GM04503 (cell line): Measurements from ENCODE around the gene CRTC1.
"Not testable (repeated sequence)": the region's sequence is repeated elsewhere in the genome, so short reads cannot be mapped to it uniquely, and the experiment has no call there.

ENCODE experiments used
- DNase-seq: peaks from one replicate; pipeline ENCODE4 v3.0.0-alpha.2; 2012; ENCODE audit warnings: low read depth

The CRTC1 gene

DNA sequence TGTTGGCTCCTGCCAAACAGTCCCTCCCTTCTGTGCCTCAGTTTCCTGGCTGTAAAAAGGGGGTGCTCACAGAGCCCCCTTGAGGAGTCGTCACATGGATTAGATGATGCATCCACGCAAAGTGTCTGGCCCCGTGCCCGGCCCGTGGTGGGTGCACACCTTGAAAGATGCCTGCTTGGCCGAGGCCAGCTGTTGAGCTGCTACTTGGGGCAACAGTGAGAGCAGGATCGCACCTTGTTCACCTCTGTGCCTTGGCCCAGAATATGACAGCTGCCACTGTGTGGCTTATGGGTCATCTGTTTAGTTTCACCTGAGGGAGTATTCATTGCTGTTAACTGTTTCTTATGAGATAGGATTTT is 17.7 kb downstream of the CRTC1 start:
- no peak for DNase-seq

DNA sequence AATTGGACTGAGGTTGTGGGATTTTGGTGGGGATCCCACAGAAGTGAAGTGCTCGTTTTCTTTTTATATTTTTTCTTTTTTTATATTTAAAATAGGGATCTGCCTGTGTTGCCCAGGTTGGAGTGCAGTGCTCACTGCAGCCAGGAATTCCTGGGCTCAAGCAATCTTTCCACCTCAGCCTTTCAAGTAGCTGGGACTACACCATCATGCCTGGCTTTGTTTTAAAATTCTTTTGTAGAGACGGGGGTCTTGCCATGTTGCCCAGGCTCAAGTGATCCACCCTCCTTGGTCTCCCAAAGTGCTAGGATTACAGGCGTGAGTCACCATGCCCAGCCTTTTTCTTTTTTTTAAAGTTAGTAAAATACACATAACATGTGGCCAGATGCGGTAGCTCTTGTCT is 20.6 kb downstream of the CRTC1 start:
- no peak for DNase-seq

DNA sequence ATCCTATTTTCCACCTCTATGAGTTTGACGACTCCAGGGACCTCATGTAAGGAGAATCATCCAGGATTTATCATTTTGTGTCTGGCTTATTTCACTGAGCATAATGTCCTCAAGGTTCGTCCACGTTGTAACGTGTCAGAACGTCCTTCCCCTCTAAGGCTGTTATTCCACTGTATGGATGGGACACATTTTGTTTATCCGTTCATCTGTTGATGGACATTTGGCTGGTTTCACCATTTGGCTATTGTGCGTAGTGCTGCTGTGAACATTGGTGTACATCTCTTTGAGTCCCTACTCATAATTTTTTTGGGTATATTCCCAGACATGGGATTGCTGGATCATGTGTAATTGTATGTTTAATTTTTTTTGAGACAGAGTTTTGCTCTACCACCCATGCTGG is 21.5 kb downstream of the CRTC1 start:
- DNase-seq, result no peak

DNA sequence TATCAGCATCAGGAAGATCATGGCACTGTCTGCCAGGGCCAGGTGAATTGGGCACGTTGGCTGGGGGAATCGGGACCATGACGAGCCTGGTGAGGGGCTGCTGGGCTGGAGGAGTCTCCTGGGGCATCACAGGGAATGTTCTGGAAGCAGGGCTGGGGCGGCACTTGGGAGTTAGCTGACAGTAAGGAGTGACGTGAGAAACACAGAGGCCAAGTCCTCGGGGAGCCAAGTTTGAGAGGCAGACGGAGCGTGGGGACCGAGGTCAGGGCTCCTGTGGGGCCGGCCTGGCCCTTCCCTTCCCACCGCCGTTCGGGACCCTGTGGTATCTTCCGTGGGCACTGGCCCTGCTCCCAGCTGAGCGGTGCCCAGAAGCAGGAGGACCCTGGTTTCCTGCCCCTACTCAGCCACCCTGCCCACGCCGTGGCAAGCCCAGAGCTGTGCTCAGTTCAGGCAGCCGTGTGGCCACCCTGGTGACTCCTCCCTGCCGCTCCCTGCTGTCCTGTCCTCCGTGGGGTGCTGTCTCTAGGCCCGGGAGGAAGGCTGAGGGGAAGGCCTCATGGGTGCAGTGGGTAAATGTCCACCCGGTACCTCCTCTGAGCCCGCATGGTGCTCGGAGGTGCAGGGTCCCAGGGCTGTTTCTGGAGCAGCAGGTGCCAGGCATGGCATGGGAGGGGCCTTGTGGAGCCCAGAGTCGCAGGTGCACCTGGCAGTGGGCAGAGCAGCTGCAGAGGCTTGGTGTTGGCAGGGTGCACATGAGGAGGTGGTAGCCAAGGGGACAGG is 25.2 kb downstream of the CRTC1 start:
- no peak for DNase-seq

DNA sequence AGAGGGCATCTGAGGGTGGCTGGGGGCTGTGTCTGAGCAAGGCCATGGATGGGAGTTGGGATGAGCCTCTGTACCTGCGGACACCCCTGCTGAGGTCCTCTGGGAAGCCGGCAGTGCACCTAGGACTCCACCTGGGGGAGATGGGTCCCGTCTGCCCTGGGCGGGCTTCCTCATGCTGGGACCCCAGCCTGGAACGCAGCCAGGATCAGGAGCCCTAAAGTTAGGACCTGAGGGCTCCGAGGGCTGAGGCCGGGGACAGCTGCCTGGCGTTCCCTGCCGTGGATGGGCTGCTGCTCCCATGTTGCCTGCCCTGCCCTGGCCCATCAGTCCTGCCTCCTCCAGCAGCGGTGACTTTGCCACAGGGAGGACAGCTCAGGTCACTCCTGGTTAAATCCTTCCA is 26.1 kb downstream of the CRTC1 start:
- no peak for DNase-seq

DNA sequence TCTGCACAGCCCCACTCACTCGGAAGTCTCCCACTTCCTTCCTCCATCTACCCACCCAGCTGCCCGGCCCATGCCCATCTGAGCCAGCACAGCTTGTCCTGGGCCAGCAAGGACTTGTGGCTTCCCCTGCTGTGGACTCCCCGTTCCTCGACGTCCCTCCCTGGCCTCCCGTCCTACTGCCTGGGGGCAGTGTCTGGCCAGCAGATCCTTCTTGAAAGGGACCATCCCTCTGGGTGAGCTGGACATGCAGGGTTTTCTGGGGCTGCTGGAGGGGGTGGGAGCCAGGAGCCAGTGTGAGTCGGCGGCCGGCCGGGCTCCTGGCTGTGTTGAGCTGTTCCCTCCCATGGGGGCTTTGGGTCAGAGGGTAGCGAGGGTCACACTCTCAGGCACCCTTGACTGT is 26.7 kb downstream of the CRTC1 start:
- no peak for DNase-seq

DNA sequence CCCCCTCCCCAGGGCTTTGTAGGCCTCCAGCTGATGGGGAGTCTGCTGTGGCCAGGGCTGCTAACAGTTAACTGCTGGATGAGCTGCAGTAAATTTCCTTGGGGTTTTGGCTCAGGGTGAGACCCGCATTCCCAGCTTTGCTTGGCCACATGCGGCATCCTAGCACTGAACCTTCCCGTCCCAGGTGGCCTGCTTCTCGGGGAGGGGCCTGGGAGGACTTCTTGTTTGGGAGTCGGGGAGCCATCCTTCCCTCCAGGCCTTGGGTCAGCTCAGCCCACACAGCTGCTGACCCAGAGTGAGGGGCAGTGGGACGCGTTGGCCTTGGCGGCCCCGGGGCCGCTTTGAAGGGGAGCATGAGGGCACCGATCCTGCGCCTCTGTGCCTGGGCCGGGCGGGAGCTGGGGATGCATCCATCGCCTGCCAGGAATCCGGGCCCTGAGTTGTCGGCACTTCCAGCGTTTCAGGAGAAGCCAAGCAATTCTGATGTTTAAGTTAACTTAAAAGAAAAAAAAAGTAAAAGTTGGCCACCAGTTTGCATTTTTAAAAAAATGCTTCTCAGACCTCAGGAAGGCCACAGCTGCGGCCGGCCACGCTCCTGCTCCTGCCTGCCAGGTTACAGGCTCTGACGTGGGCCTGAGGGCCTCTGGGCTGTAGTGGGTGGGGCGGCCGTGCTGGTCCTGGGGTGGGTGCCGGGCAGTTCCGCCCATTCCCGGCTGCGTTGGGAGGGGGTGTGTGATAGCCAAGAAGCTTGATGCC is 27.7 kb downstream of the CRTC1 start:
- DNase-seq, result no peak

DNA sequence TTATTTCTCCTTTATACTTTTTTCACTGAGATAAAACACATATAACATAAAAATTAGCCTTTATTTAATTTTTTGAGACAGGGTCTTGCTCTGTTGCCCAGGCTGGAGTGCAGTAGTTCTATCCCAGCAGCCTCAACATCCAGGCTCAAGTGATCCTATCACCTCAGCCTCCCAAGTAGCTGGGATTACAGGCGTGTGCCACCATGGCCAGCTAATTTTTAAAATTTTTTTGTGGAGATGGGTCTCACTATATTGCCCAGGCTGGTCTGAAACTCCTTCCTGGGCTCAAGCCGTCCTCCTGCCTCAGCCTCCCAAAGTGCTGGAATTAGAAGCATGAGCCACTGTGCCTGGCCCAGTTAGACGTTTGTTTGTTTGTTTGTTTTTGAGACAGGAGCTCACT is 28.4 kb downstream of the CRTC1 start:
- no peak for DNase-seq

DNA sequence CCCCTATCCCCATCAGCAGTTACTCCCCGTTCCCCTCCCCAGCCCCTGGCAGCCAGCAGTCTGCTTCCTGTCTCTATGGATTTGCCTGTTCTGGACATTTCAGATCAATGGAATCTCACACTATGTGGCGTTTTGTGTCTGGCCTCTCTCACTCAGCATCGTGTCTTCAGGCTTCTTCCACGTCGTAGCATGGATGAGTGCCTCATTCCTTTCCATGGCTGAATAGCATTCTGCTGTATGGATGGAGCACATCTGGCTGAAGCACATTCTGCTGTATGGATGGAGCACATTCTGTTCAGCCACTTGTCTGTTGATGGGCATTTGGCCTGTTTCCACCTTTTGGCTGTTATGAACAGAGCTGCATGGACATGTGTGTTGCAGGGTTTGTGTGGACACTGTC is 29.5 kb downstream of the CRTC1 start:
- no peak for DNase-seq

DNA sequence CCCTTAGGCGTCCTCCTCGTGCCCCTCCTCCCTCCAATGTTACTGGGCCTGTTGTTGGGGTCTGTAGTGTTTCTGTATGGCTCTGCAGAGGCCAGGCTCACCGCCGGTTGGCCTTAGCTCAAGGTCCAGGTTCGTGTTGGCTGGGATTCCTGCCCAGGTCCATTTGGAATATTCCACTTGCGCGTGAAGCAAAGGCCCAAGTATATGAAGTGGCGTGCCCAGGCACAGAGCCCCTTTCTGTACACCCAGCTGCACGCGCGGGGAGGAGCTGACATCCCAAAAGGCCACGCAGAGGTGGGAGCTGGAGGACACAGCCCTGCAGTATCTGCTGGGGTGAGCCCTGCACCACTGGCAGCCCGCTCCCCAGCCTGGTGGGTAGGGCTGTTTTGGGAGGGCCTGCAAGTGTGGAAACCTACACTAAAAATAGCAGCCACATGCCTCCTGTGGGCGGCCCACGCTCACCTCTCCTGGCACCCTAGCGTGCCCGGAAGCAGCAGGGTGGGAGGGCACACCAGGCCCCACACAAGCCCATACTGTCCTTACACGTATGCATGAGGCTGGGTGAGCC is 30.2 kb downstream of the CRTC1 start:
- DNase-seq, result no peak

DNA sequence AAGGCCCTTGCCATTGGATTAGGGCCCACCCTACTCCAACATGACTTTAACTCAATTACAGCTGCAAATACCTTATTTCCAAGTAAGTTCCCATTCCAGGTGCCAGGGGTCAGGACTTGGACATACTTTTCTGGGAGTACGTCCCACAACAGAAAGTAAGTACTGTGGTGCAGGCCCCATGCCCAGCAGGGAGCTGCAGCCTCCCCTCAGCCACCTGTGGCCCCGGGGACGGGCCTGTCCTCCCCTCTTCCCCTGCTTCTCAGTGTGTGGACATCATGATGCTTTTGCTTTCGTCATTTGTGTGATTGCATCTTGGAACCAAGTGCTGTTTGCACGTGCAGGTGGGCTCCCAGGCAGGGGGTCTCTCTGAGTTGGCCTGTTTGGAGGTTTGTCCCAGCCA is 31.9 kb downstream of the CRTC1 start:
- no peak for DNase-seq

DNA sequence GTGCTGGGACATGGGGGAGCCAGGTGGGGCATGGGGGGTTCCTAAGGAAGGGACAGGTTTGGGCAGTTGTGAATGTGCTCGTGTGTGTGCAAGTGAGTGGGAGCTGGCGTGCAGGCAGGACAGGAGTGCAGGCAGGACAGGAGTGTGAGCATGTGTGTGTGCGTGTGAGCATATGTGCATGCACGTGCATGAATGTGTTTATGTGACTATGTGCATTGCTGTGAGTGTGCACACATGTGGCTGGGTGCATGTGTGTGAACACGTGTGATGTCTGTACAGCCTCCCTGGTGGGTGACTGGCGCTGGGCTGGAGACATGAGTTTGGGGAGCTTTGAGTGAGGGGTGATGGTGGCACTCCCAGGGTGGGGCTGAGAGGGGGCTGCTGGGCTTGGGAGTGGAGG is 33.4 kb downstream of the CRTC1 start:
- DNase-seq, result no peak

DNA sequence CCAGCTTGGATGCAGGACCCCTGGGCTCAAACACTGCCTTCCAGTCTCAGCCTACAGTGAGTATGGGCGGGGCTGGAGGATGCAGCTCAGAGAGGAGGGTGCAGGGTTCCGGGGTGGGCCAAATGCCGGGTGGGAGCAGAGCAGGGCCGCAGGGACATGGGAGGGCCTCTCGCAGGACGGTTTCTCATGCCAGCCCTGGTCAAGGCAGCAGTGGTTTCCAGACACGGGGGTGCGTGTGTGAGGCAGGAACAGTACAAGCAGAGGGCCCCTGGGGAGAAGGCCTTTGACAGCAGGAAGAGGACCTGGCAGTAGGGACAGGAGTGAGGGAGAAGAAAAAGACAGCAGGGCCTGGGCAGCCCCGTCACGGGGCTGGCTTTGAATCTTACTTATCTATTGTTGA is 34.1 kb downstream of the CRTC1 start:
- DNase-seq, result no peak

DNA sequence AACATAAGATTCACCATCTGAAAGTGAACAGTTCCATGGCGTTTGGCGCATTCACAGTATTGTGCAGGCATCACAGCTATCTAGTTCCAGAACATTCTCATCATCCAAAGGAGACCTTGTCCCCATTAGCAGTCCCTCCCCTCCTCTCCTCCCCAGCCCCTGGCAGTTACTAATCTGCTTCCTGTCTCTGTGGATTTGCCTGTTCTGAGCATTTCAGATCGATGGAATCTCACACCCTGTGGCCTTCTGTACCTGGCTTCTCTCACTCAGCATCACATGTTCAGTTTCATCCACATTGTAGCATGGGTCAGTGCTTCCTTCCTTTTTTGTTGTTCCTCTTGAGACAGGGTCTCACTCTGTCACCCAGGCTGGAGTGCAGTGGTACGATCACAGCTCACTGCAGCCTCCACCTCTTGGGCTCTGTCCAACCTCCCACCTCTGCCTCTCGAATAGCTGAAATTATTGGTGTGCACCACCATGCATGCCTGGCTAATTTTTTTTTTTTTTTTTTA is 34.6 kb downstream of the CRTC1 start:
- no peak for DNase-seq

DNA sequence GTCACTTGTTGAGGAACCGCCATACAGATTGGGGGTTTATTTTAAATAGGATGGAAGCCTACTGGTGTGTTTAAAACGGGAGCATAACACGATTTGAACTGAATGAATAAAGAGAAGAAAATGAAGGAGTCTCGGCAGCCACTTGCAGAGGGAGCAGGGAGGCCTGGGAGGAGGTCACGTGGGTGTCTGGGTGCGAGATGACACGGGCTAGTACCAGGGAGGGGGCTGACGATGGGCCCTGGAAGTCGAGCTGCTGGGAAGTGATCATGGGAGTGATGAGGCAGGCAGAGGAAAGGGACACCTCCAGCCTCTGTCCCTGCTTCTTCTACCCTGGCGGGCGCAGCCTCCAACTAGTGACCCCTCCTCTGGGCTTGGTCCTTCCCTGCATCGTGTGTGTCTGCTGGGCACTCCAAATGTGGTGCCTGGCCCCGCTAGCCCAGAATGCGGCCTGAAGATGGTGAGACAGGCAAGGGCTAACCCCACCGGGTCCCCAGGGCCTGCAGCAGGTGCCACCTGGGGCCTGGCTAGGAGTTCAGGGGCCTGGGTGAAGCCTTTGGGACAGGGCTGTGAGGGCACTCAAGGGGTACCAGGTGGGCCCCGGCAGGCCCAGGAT is 35.5 kb downstream of the CRTC1 start:
- DNase-seq, result no peak

DNA sequence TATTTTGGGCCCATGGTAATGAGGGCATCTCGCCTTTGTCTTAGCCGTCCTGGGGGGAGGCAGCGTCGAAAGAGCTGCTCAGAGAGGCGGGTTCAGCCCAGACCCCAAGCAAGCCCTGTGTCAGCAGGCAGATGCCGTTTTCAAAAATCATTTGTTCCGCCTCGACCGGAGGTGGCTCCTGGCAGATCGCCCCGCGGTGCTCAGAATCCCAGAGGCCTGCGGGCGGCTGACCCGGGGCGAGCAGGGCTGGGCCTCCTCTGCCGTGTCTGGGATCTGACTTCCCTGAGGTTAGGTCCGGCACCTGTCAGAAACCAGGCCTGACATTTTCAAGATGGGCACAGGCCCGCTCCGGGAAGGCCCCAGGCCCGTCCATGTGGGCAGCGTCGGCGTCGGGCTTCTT is 36.1 kb downstream of the CRTC1 start:
- DNase-seq, result no peak

DNA sequence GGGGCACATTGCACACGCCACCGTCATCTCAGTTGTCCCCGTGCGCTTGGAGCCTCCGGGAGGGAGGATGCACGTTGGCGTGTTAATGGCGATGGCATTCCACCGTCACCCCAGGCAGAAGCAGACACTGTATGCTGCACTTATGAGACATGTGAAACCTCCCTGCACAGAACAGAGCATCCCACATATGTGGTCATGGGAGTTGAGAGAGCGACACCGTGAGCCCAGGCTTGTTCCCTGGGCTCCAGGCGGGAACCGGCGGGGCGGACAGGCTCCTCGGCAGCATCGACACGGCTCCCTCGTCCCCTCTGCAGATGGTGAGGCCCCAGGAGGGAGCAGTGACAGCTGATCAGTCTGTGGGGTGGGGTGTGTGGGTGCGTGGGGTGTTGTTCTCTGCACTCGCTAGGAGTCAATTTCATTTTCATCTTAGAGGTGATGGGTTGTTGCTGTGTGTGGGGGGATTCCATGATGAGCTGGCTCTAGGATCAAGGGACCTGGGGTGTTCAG is 40.4 kb downstream of the CRTC1 start:
- DNase-seq, result no peak

DNA sequence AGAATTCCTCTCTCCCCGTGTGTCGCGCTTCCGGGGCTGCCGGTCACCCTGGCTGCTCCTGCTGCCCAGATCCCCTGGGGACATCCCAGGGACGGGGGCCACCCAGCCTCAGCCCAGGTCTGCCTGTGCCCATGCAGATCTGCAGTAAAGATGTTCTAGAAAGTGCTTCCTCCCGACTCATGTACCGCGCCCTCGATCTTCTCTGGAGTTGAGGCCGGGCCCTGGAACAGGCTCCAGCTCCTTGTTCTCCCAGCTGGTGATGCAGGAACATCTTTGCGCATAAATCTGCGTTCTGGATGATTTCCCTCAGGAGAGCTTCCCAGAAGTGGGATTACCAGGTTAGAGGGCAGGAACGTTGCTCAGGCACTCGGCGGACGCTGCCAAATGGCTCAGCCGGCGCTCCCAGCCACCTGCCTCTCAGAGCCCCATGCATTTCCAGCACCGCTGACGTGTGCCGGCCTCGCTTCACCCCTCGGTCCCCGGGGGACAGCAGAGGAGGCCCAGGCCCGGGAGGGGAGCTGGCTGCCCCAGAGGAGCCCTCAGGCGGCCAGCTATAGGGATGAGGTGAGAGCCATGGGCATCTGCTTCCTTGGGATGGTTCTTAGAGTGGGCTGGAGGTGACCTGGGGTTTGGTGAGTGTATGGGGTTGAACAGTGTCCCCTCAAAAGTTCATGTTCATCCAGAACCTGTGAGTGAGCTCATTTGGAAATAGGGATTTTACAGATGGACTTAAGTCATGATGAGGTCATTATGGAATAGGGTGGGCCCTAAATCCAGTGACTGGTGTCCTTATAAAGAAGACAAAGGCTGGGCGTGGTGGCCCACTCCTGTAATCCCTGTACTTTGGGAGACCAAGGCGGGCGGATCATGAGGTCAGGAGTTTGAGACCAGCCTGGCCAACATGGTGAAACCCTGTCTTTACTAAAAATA is 42.6 kb downstream of the CRTC1 start:
- DNase-seq, result no peak

DNA sequence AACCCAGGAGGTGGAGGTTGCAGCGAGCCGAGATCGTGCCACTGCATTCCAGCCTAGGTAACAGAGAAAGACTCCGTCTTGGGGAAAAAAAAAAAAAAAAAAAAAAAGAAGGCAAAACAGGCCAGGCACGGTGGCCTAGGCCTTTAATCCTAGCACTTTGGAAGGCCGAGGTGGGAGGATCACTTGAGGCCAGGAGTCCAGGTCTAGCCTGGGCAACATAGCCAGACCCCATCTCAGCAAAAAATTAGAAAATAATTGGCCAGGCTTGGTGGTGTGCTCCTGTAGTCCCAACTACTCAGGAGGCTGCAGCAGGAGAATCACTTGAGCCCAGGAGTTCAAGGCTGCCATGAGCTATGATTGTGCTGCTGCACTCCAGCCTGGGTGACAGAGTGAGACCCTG is 43.4 kb downstream of the CRTC1 start:
- DNase-seq, result no peak

DNA sequence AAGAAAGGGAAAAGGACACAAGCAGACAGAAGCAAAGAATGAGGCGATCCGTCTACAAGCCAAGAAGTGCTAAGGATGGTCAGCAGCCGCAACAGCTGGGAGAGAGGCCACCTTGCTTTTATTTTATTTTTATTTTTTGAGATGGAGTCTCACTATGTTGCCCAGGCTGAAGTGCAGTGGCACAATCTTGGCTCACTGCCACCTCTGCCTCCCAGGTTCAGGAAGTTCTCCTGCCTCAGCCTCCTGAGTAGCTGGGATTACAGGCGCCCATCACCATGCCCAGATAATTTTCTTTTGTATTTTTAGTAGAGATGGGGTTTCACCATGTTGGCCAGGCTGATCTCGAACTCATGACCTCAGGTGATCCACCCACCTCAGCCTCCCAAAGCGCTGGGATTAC is 44.1 kb downstream of the CRTC1 start:
- not testable (repeated sequence) for DNase-seq

DNA sequence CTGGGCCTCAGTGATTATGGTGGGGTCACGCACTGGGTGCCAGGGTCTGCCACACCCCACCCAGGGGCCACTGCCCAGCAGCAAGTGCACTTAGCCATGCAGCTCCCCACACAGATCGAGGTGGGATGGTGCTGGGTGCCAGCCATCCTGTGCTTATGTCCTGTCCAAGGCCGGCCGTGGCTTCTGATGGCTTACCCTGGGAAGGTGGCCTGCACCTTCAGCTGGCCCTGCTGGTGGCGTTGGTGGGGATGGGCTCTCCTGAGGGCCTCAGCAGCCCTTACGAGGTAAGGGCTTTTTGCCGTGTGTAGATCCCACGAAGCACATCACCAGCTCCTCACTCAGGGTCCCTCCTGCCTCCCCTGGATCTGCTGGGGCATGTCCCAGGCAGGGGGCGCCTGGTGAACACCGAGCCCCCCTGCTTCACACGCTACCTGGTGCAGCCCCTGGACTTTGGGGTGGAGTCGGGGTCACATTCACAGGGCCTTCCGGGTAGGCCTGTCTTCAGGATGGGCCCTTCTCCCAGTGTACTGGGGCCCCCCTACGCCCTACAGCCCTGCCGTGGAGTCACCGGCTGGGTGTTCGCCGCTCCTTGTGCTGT is 46.6 kb downstream of the CRTC1 start:
- DNase-seq, result no peak
